ENCODE measurements around the gene MRPL14.
A peak's percentile ranks its signal among the peaks of the same experiment; 100 is the strongest.

The MRPL14 gene

GRCh38 chr6:44115866-44116265 lies 11.4 kb downstream of the MRPL14 start:
- H3K9me3 ChIP-seq (replicated peaks in 1 of 11): no peaks in the 10 kb centered on the region
- no peak overlapping the region for H3K4me3 ChIP-seq
- H3K27me3 ChIP-seq: no peaks in the 10 kb centered on the region
- peaks cover 57 to 90% (median 72%) of the 10 kb centered on the region in 11 experiments for H3K36me3 ChIP-seq
- peak overlapping the region in 1 of 11 experiments; percentile 20; a peak in 1 of 22 replicates for H3K27ac ChIP-seq
- no peak for TF ChIP-seq Cebpa-rat (IDR thresholded peaks at IDR 0.05)
- H4K20me1 ChIP-seq: peaks cover 69 to 100% (median 100%) of the 10 kb centered on the region in 11 experiments
- H3K9ac ChIP-seq: no peak overlapping the region; a peak in 1 of 22 replicates
- H3K4me2 ChIP-seq: peak overlapping the region in 9 of 11 experiments; percentile 42 to 65 (median 49); a peak in 15 of 22 replicates
- peaks cover 41 to 54% (median 48%) of the 10 kb centered on the region in 10 experiments for H3K4me1 ChIP-seq

- Histone ChIP-seq H3K4me3 (no peak overlapping the region), H3K4me2 (no peak overlapping the region), H3K9ac (no peak overlapping the region), H4K20me1 (peaks cover 55 to 100% (median 99%) of the 10 kb centered on the region in 11 experiments), H3K9me3 (replicated peaks in 1 of 11) (no peaks in the 10 kb centered on the region), H3K27ac (no peak overlapping the region), H3K4me1 (peaks cover 20 to 30% (median 27%) of the 10 kb centered on the region in 10 experiments), H3K36me3 (peaks cover 80 to 99% (median 84%) of the 10 kb centered on the region in 11 experiments), H3K27me3 (no peaks in the 10 kb centered on the region)
- TF ChIP-seq Cebpa-rat (IDR thresholded peaks at IDR 0.05): no peak
Observed at GRCh38 chr6:44113414-44113813, 13.8 kb downstream of the MRPL14 start.

- Histone ChIP-seq H4K20me1 (peaks cover 39 to 100% (median 95%) of the 10 kb centered on the region in 11 experiments), H3K4me2 (no peak overlapping the region), H3K4me1 (peaks cover 6 to 13% (median 12%) of the 10 kb centered on the region in 10 experiments), H3K9me3 (replicated peaks in 1 of 11) (no peaks in the 10 kb centered on the region), H3K27me3 (no peaks in the 10 kb centered on the region), H3K36me3 (peaks cover 93 to 100% (median 97%) of the 10 kb centered on the region in 11 experiments), H3K9ac (no peak overlapping the region), H3K4me3 (no peak overlapping the region), H3K27ac (no peak overlapping the region)
- TF ChIP-seq Cebpa-rat (IDR thresholded peaks at IDR 0.05): no peak
Observed at GRCh38 chr6:44111434-44112417, 15.5 kb downstream of the MRPL14 start.

- no peak overlapping the region for H3K27ac ChIP-seq
- peaks cover 36 to 100% (median 95%) of the 10 kb centered on the region in 11 experiments for H4K20me1 ChIP-seq
- peaks cover 92 to 100% (median 98%) of the 10 kb centered on the region in 11 experiments for H3K36me3 ChIP-seq
Observed at GRCh38 chr6:44110966-44111365, 16.3 kb downstream of the MRPL14 start.

GRCh38 chr6:44110005-44110676 lies 17.1 kb downstream of the MRPL14 start:
- peaks cover 28 to 100% (median 94%) of the 10 kb centered on the region in 11 experiments; a peak in 21 of 22 replicates for H4K20me1 ChIP-seq
- no peaks in the 10 kb centered on the region for H3K27me3 ChIP-seq
- no peak overlapping the region for H3K27ac ChIP-seq
- peaks cover 0 to 11% (median 6%) of the 10 kb centered on the region in 10 experiments; a peak in 12 of 20 replicates for H3K4me1 ChIP-seq
- no peak overlapping the region for H3K9ac ChIP-seq
- no peak for TF ChIP-seq Cebpa-rat (IDR thresholded peaks at IDR 0.05)
- H3K9me3 ChIP-seq (replicated peaks in 1 of 11): no peaks in the 10 kb centered on the region
- H3K36me3 ChIP-seq: peaks cover 89 to 100% (median 98%) of the 10 kb centered on the region in 11 experiments
- H3K4me2 ChIP-seq: no peak overlapping the region
- no peak overlapping the region for H3K4me3 ChIP-seq

More at GRCh38 chr6:44110966-44111365, 16.3 kb downstream of the MRPL14 start:
- TF ChIP-seq Cebpa-rat (IDR thresholded peaks at IDR 0.05): no peak
- H3K9me3 ChIP-seq (replicated peaks in 1 of 11): no peaks in the 10 kb centered on the region
- no peaks in the 10 kb centered on the region for H3K27me3 ChIP-seq
- H3K4me3 ChIP-seq: no peak overlapping the region
- H3K4me1 ChIP-seq: peaks cover 2 to 5% (median 5%) of the 10 kb centered on the region in 10 experiments; a peak in 17 of 20 replicates
- no peak overlapping the region for H3K9ac ChIP-seq
- no peak overlapping the region for H3K4me2 ChIP-seq

- no peaks in the 10 kb centered on the region for H3K9me3 ChIP-seq (replicated peaks in 1 of 11)
- TF ChIP-seq Cebpa-rat (IDR thresholded peaks at IDR 0.05): no peak
- peaks cover 30 to 100% (median 94%) of the 10 kb centered on the region in 11 experiments; a peak in 21 of 22 replicates for H4K20me1 ChIP-seq
- no peak overlapping the region for H3K4me2 ChIP-seq
- H3K9ac ChIP-seq: no peak overlapping the region
- no peak overlapping the region for H3K4me3 ChIP-seq
- peaks cover 0 to 20% (median 13%) of the 10 kb centered on the region in 10 experiments; a peak in 13 of 20 replicates for H3K4me1 ChIP-seq
- H3K27ac ChIP-seq: no peak overlapping the region
- H3K36me3 ChIP-seq: peaks cover 87 to 100% (median 98%) of the 10 kb centered on the region in 11 experiments
- no peaks in the 10 kb centered on the region for H3K27me3 ChIP-seq
Observed at GRCh38 chr6:44109212-44109611, 18.0 kb downstream of the MRPL14 start.

GRCh38 chr6:44108471-44108870 lies 18.8 kb downstream of the MRPL14 start:
- Histone ChIP-seq H3K4me3 (no peak overlapping the region), H3K27ac (no peak overlapping the region), H3K36me3 (peaks cover 87 to 100% (median 98%) of the 10 kb centered on the region in 11 experiments), H3K4me2 (no peak overlapping the region), H3K27me3 (no peaks in the 10 kb centered on the region), H3K4me1 (peaks cover 0 to 24% (median 13%) of the 10 kb centered on the region in 10 experiments; a peak in 13 of 20 replicates), H3K9ac (no peak overlapping the region), H3K9me3 (replicated peaks in 1 of 11) (no peaks in the 10 kb centered on the region), H4K20me1 (peaks cover 35 to 100% (median 93%) of the 10 kb centered on the region in 11 experiments; a peak in 21 of 22 replicates)
- no peak for TF ChIP-seq Cebpa-rat (IDR thresholded peaks at IDR 0.05)

GRCh38 chr6:44107017-44107416 lies 20.2 kb downstream of the MRPL14 start:
- H3K9me3 ChIP-seq (replicated peaks in 1 of 11): no peaks in the 10 kb centered on the region
- TF ChIP-seq Cebpa-rat (IDR thresholded peaks at IDR 0.05): no peak
- H3K27me3 ChIP-seq: no peaks in the 10 kb centered on the region
- H3K4me1 ChIP-seq: peaks cover 0 to 24% (median 14%) of the 10 kb centered on the region in 10 experiments; a peak in 13 of 20 replicates
- H3K27ac ChIP-seq: no peak overlapping the region
- H3K4me3 ChIP-seq: no peak overlapping the region
- peaks cover 39 to 99% (median 93%) of the 10 kb centered on the region in 11 experiments; a peak in 21 of 22 replicates for H4K20me1 ChIP-seq
- peaks cover 75 to 97% (median 88%) of the 10 kb centered on the region in 11 experiments for H3K36me3 ChIP-seq
- H3K4me2 ChIP-seq: no peak overlapping the region
- no peak overlapping the region for H3K9ac ChIP-seq
